Activated CD4-positive, alpha-beta memory T cell treated with anti-CD3 and anti-CD28 coated beads, Interleukin-2, amount 10 ng/mL, durations not matched to agents 7 days and 5 days (primary cell): ENCODE data around the gene HMGCL. TPM values are rescaled to one million over a fixed set of nuclear protein-coding genes. Genes with fewer than 3 reads are reported as not detected.
A peak's percentile ranks its signal among the peaks of the same experiment; 100 is the strongest.
"Not testable (repeated sequence)": the region's sequence is repeated elsewhere in the genome, so short reads cannot be mapped to it uniquely, and the experiment has no call there.

Experiments used
- CTCF ChIA-PET: fragments of 350-600 bp; sonication (Branson Sonifier 250); formaldehyde crosslinking; loops from one replicate; lab custom pipeline; 2021; ENCODE audit warnings: antibody characterized with exemption, inconsistent platforms; lab: Charles Lee
- POLR2A ChIA-PET: fragments of 350-600 bp; sonication (Branson Sonifier 250); formaldehyde crosslinking; loops from one replicate; lab custom pipeline; 2021; ENCODE audit warnings: antibody characterized with exemption; lab: Charles Lee
- DNase-seq: peaks from one replicate; pipeline ENCODE4 v3.0.0-alpha.2; 2020
- H3K27ac Mint-ChIP-seq: one replicate; pipeline ENCODE4 v1.8.0; 2021; ENCODE audit warnings: mild to moderate bottlenecking, mixed read lengths
- H3K27me3 Mint-ChIP-seq: one replicate; pipeline ENCODE4 v1.8.0; 2021; ENCODE audit warnings: mixed read lengths
- H3K36me3 Mint-ChIP-seq: one replicate; pipeline ENCODE4 v1.8.0; 2021; ENCODE audit warnings: low read depth, mixed read lengths
- H3K4me1 Mint-ChIP-seq: one replicate; pipeline ENCODE4 v1.8.0; 2021; ENCODE audit warnings: mixed read lengths
- H3K4me3 Mint-ChIP-seq: one replicate; pipeline ENCODE4 v1.8.0; 2021; ENCODE audit warnings: mild to moderate bottlenecking, mixed read lengths
- H3K9me3 Mint-ChIP-seq: one replicate; pipeline ENCODE4 v1.8.0; 2021; ENCODE audit warnings: mixed read lengths
- total RNA-seq, 2 experiments: library from RNA; stranded (reverse); gene quantifications; one replicate each; pipeline ENCODE4 v1.2.3, GENCODE V29; 2021

HMGCL gene
- total RNA-seq, 2 experiments from 2014 or later: 33.5 to 35.7 TPM

DNA sequence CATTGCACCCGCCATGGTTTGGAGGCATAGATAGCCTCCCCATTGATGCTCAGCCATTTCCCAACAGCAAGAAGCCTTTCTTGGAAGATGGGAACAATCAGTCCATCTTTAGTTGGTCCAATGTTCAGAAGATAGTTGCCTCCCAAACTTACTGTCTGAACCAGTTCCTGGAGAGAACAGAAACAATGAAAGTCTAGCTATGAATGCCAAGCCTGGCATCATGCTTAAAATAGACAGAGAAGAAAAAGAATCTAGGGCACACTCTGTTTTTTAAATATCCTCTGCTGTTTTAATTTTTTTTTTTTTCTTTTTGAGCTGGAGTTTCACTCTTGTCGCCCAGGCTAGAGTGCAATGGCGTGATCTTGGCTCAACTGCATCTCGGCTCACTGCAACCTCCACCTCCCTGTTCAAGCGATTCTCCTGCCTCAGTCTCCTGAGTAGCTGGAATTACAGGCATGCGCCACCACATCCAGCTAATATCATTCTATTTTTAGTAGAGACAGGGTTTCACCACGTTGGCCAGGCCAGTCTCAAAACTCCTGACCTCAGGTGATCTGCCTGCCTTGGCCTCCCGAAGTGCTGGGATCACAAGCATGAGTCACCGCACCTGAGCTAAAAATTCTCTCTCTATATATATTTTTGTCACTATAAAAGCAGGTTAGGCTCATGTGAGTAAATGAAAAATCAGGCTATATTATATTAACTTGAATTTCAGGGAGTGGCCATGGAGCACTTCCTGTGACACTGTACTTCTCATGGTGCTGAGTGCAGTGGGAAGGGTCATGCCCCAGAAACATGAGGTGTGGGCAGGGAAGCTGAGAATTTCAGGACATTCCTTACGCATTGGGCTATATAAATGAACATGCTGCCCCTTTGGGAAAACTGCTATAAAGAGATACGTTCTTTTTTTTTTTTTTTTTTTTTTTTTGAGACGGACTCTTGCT, 23.7 kb upstream of the HMGCL start:
- Mint-ChIP-seq H3K4me1 (no peaks in the 10 kb centered on the region), H3K27me3 (no peaks in the 10 kb centered on the region), H3K27ac (no peak overlapping the region), H3K9me3 (peaks cover 7% of the 10 kb centered on the region), H3K4me3 (no peak overlapping the region), H3K36me3 (peaks cover 24% of the 10 kb centered on the region)
- DNase-seq: no peak
- POLR2A ChIA-PET: no interaction called here
- CTCF ChIA-PET: interaction anchor here (1.1 kb wide), 1 partner anchor 10 kb away, joined by 6 read pairs; no protein-coding TSS in a partner anchor

DNA sequence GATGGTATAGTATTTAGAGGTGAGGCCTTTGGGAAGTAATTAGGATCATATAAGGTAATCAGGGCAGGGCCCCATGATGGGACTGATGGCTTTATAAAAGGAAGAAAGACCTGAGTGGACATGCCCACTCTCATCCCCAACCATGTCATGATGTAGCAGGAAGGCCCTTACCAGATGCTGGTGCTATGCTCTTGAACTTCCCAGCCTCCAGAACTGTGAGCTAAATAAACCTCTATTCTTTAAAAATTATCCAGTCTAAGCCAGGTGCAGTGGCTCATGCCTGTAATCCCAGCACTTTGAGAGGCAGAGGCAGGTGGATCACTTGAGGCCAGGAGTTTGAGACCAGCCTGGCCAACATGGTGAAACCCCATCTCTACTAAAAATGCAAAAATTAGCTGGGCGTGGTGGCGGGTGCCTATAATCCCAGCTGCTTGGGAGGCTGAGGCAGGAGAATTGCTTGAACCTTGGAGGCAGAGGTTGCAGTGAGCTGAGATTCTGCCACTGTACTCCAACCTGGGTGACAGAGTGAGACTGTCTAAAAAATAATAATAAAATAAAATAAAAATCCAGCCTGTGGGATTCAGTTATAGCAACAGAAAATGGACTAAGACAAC, 22.4 kb upstream of the HMGCL start:
- CTCF ChIA-PET, H3K27ac Mint-ChIP-seq, H3K9me3 Mint-ChIP-seq, DNase-seq, H3K4me1 Mint-ChIP-seq, H3K27me3 Mint-ChIP-seq, H3K4me3 Mint-ChIP-seq, POLR2A ChIA-PET: not testable (repeated sequence)
- peaks cover 24% of the 10 kb centered on the region for H3K36me3 Mint-ChIP-seq

DNA sequence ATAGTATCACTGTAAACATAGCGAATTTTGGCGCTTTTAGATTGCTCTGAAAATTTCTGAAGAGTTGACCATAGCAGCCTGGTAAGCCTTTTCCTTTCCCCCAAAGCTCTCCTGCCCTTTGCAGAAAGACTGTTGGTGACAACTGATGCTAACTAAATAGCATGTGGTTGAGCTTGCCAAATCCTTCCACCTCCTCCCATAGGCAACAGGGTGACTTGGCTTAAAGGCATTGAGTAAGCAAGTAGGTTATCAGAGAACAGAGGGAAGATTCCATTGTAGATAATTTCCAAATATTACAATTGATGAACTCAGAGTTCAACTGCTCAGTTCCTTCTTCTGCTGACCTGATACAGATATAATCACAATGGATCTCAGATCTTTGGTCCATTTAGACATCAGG, 19.9 kb upstream of the HMGCL start:
- Mint-ChIP-seq H3K9me3 (peaks cover 7% of the 10 kb centered on the region), H3K27ac (no peak overlapping the region), H3K4me3 (no peak overlapping the region), H3K4me1 (no peaks in the 10 kb centered on the region), H3K27me3 (peaks cover 7% of the 10 kb centered on the region), H3K36me3 (peaks cover 24% of the 10 kb centered on the region)
- ChIA-PET POLR2A (no interaction called here), CTCF (interaction anchor here (2.4 kb wide), 1 partner anchor 35 kb away, joined by 12 read pairs; no protein-coding TSS in a partner anchor)
- no peak for DNase-seq

DNA sequence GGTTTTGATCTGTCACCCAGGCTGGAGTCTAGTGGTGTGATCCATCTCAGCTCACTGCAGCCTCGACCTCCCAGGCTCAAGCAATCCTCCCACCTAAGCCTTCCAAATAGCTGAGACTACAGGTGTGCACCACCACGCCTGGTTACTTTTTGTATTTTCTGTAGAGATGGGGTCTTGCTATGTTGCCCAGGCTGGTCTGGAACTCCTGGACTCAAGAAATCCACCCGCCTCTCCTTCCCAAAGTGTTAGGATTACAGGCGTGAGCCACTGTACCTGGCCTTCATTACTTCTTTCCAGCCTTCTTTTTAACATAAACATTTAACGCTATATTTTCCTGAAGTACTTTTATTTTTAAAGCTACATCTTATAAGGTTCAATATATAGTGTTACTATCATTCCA, 18.4 kb upstream of the HMGCL start:
- H3K36me3 Mint-ChIP-seq: peaks cover 24% of the 10 kb centered on the region
- peaks cover 7% of the 10 kb centered on the region for H3K9me3 Mint-ChIP-seq
- POLR2A ChIA-PET: no interaction called here
- no peak overlapping the region for H3K4me3 Mint-ChIP-seq
- DNase-seq: no peak
- peaks cover under 1% of the 10 kb centered on the region for H3K4me1 Mint-ChIP-seq
- CTCF ChIA-PET: interaction anchor here (1.4 to 2.4 kb wide), 2 partner anchors 33 to 72 kb away, joined by 3 to 12 read pairs; no protein-coding TSS in a partner anchor
- no peak overlapping the region for H3K27ac Mint-ChIP-seq
- H3K27me3 Mint-ChIP-seq: peaks cover 7% of the 10 kb centered on the region

DNA sequence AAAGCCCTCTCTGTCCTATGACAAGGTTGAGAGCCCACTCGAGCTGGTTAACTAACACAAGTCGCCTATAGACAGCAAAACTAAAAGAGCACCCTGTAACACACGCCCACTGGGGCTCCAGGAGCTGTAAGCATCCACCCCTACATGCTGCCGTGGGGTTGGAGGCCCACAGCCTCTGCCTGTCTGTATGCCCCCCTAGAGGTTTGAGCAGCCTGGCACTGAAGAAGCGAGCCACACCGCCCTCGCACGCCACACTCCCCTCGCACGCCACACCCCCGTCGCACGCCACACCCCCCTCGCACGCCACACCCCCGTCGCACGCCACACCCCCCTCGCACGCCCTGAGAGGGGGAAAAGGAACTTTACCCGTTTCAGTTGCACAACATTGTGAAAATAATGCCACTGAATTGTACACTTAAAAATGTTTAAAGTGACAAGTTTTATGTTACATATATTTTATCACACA, 13.2 kb upstream of the HMGCL start:
- Mint-ChIP-seq H3K27me3 (peaks cover 13% of the 10 kb centered on the region), H3K27ac (no peak overlapping the region), H3K9me3 (no peaks in the 10 kb centered on the region), H3K4me1 (peaks cover 12% of the 10 kb centered on the region), H3K36me3 (no peaks in the 10 kb centered on the region), H3K4me3 (peak overlapping the region; percentile 26)
- ChIA-PET CTCF (interaction anchor here (0.8 to 1.7 kb wide), 4 partner anchors 11 to 78 kb away, joined by 3 to 7 read pairs (median 6); partner anchors contain the start of gene FUCA1), POLR2A (interaction anchor here (1.2 to 2.4 kb wide), 3 partner anchors 13 to 70 kb away, joined by 3 to 8 read pairs (median 4); partner anchors contain the start of gene HMGCL)
- DNase-seq: peak; percentile 72

DNA sequence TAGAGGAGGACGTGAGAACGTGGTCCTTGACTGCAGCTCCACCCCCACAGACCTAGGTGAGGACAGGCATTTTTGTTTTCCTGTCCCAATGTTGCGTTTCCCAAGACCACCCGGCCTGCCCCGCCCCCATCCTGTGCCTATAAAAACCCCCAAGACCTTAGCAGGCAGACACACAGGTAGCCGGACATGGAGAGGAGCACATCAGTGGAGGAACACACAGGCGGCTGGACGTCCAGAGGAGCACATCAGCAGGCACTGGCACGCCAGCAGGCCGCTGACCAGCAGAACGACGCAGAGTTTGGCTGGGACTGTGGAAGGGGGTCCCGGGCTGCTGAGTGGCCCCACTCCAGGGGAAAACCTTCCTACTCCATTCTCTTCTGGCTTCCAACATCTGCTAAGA, 12.7 kb upstream of the HMGCL start:
- POLR2A ChIA-PET: interaction anchor here (2.4 kb wide), 1 partner anchor 12 kb away, joined by 8 read pairs; the partner anchor contains the start of gene HMGCL
- H3K9me3 Mint-ChIP-seq: no peaks in the 10 kb centered on the region
- H3K36me3 Mint-ChIP-seq: no peaks in the 10 kb centered on the region
- peaks cover 12% of the 10 kb centered on the region for H3K4me1 Mint-ChIP-seq
- CTCF ChIA-PET: interaction anchor here (1.6 to 1.7 kb wide), 3 partner anchors 11 to 79 kb away, joined by 5 to 7 read pairs (median 6); no protein-coding TSS in a partner anchor
- H3K4me3 Mint-ChIP-seq: peak overlapping the region; percentile 26
- H3K27ac Mint-ChIP-seq: no peak overlapping the region
- no peak for DNase-seq
- H3K27me3 Mint-ChIP-seq: peaks cover 13% of the 10 kb centered on the region

DNA sequence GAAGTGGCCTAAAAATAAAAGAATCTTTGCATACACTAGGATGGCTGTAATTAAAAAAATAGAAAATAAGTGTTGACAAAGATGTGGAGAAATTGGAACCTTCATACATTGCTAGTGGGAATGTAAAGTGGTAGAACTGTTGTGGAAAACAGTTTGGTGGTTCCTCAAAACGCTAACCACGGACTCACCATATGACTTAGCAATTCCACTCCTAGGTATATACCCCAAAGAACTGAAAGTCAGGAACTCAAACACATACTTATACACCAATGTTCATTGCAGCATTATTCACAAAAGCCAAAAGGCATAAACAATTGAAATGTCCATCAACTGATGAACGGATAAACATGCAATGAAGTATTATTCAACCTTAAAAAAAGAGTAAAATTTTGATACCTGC, 10.8 kb upstream of the HMGCL start:
- H3K4me1 Mint-ChIP-seq: peaks cover 12% of the 10 kb centered on the region
- ChIA-PET POLR2A (no interaction called here), CTCF (no interaction called here)
- DNase-seq: no peak
- no peak overlapping the region for H3K27ac Mint-ChIP-seq
- H3K4me3 Mint-ChIP-seq: no peak overlapping the region
- H3K36me3 Mint-ChIP-seq: no peaks in the 10 kb centered on the region
- peaks cover 9% of the 10 kb centered on the region for H3K27me3 Mint-ChIP-seq
- no peaks in the 10 kb centered on the region for H3K9me3 Mint-ChIP-seq

DNA sequence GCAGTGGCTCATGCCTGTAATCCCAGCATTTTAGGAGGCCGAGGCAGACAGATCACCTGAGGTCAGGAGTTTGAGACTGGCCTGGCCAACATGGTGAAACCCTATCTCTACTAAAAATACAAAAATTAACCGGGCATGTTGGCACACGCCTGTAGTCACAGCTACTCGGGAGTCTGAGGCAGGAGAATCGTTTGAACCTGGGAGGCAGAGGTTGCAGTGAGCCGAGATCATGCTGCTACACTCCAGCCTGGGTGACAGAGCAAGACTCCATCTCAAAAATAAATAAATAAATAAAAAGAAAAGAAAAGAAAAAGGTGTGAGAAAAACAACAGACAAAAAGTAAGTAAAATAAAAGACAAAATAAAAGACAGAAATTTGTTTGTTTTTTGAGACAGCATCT, 8.9 kb upstream of the HMGCL start:
- POLR2A ChIA-PET, H3K4me3 Mint-ChIP-seq, DNase-seq, H3K9me3 Mint-ChIP-seq, H3K27ac Mint-ChIP-seq, H3K36me3 Mint-ChIP-seq, H3K27me3 Mint-ChIP-seq, CTCF ChIA-PET: not testable (repeated sequence)
- H3K4me1 Mint-ChIP-seq: peaks cover 12% of the 10 kb centered on the region

DNA sequence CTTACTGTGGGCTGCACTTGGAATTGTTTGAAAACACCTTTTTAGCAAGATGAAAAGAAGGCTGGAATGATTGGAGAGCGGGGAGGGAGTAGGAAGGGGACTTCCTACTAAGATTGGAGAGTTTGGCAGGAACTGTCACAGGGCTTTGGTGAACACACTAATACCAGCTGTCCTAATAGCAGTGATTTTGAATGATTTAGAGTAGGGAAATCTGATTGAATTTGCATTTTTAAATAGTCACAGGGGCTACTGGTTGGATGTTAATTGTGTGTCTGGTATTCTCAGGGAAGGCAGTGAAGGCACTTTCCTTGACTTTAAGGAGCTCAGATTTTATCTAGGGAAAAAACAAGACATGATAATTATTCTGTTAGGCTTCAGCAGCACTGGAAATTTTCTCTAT, 2.5 kb upstream of the HMGCL start:
- ChIA-PET POLR2A (interaction anchor here (1.0 kb wide), 1 partner anchor 132 kb away, joined by 3 read pairs; the partner anchor contains the start of gene PNRC2), CTCF (interaction anchor here (0.6 to 0.9 kb wide), 2 partner anchors 17 to 197 kb away, joined by 3 read pairs; no protein-coding TSS in a partner anchor)
- no peak overlapping the region for H3K4me3 Mint-ChIP-seq
- DNase-seq: no peak
- H3K9me3 Mint-ChIP-seq: no peaks in the 10 kb centered on the region
- H3K27ac Mint-ChIP-seq: no peak overlapping the region
- peaks cover 2% of the 10 kb centered on the region for H3K36me3 Mint-ChIP-seq
- peaks cover 3% of the 10 kb centered on the region for H3K27me3 Mint-ChIP-seq
- H3K4me1 Mint-ChIP-seq: peaks cover 25% of the 10 kb centered on the region

DNA sequence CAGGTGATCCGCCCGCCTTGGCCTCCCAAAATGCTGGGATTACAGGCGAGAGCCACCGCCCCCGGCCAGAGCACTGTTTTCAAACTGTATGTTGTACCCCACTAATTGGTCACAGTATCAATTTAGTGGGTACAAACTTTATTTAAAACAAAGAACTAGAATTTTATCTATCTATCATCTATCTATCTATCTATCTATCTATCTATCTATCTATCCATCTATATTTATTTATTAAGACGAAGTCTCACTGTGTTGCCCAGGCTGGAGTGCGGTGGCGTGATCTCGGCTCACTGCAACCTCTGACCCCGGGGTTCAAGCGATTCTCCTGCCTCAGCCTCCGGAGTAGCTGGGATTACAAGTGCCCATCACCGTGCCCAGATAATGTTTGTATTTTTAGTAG, 1.4 kb upstream of the HMGCL start:
- POLR2A ChIA-PET: interaction anchor here (1.3 to 2.8 kb wide), 4 partner anchors 12 to 133 kb away, joined by 6 to 17 read pairs (median 8); partner anchors contain the start of gene PNRC2
- CTCF ChIA-PET: interaction anchor here (1.1 to 7.1 kb wide), 3 partner anchors 15 to 123 kb away, joined by 3 to 65 read pairs (median 4); no protein-coding TSS in a partner anchor
- peak overlapping the region; percentile 94 for H3K4me3 Mint-ChIP-seq

DNA sequence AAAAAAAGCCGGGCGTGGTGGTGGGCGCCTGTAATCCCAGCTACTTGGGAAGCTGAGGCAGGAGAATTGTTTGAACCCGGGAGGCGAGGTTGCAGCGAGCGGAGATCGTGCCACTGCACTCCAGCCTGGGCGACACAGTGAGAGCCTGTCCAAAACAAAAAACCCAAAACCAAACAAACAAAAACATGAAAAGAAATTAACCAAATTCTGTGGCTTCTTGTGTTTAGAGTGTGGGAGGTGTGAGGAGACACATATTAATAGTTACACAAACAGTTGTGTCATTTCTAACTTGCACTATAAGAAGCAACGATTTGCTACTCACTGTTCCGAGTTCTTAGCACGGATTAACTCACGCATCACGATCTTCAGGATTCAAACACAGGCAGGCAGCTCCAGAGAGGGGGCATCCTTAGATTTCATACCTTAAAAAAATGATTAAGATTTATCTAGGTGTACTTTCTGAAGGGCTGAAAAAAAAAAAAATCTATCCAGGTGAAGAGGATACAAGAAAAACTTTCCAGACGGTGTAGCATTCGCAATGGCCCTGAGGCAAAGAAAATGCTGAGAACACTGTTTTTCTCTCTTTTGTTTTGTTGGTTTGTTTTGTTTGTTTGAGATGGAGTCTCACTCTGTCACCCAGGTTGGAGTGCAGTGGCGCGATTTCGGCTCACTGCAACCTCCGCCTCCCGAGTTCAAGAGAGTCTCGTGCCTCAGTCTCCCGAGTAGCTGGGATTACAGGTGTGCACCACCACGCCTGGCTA, 713 bp upstream of the HMGCL start:
- peaks cover 2% of the 10 kb centered on the region for H3K36me3 Mint-ChIP-seq
- H3K4me3 Mint-ChIP-seq: peak overlapping the region; percentile 94
- no peaks in the 10 kb centered on the region for H3K27me3 Mint-ChIP-seq
- H3K27ac Mint-ChIP-seq: peak overlapping the region; percentile 87
- H3K4me1 Mint-ChIP-seq: peaks cover 25% of the 10 kb centered on the region
- POLR2A ChIA-PET: interaction anchor here (0.6 to 2.8 kb wide), 21 partner anchors 10 to 297 kb away, joined by 3 to 34 read pairs (median 4); partner anchors contain the start of genes FUCA1, GALE, PITHD1 and PNRC2
- no peak for DNase-seq
- H3K9me3 Mint-ChIP-seq: no peaks in the 10 kb centered on the region
- CTCF ChIA-PET: interaction anchor here (0.7 to 7.1 kb wide), 7 partner anchors 15 to 185 kb away, joined by 3 to 65 read pairs (median 3); partner anchors contain the start of genes ELOA and RPL11

More for the DNA sequence above, 1.4 kb upstream of the HMGCL start:
- H3K36me3 Mint-ChIP-seq, H3K9me3 Mint-ChIP-seq, H3K27ac Mint-ChIP-seq, H3K27me3 Mint-ChIP-seq, DNase-seq: not testable (repeated sequence)
- peaks cover 25% of the 10 kb centered on the region for H3K4me1 Mint-ChIP-seq

DNA sequence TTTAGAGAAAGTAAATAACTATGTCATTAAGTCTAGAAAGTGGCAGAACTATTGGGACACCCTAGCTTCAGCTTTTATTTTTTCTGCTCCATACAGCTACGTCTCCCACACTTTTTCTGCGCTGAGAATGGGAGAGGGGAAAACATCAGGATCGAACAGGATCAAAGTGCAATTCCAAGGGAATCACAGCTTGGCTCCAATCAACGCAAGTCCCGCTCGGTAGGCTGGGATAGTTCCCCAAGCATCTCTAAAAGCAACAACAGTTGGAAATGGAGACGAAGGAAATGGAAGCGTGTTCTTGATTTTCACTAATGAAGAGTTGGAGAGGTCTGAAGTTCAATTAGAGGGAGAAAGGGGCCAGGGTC, 536 bp downstream of the HMGCL start:
- Mint-ChIP-seq H3K4me3 (peak overlapping the region; percentile 94), H3K27ac (peak overlapping the region; percentile 87), H3K4me1 (peaks cover 25% of the 10 kb centered on the region), H3K9me3 (no peaks in the 10 kb centered on the region), H3K27me3 (no peaks in the 10 kb centered on the region), H3K36me3 (peaks cover 2% of the 10 kb centered on the region)
- POLR2A ChIA-PET: interaction anchor here (0.6 to 2.8 kb wide), 14 partner anchors 9 to 146 kb away, joined by 3 to 34 read pairs (median 4); partner anchors contain the start of genes FUCA1, GALE, PITHD1 and PNRC2
- no peak for DNase-seq
- CTCF ChIA-PET: interaction anchor here (0.7 to 7.1 kb wide), 9 partner anchors 14 to 133 kb away, joined by 3 to 65 read pairs (median 4); partner anchors contain the start of genes ELOA, FUCA1 and RPL11
